WI38 (cell line): ENCODE results near the gene EPHA1.

Source experiments
- H3K4me3 ChIP-seq: 2 replicates; pipeline ENCODE4 v1.5.1; 2011; ENCODE audit warnings: low read depth, mild to moderate bottlenecking, control low read depth, low read length
- CTCF ChIP-seq: IDR thresholded peaks from 2 replicates; pipeline ENCODE4 v1.5.1; 2012; ENCODE audit warnings: low read depth, mild to moderate bottlenecking, control low read depth, low read length

EPHA1 gene

GRCh38 chr7:143443153-143443552 lies 34.5 kb upstream of the EPHA1 start, which contains the start of gene TAS2R60:
Gene TAS2R60, plus strand, starts transcription at chr7:143443453. Its CDS starts 0 bp downstream, at chr7:143443453.
- no peak for TF ChIP-seq CTCF
- H3K4me3 ChIP-seq: no peak within 1 kb of the TSS

GRCh38 chr7:143439866-143440265 lies 31.2 kb upstream of the EPHA1 start:
- H3K4me3 ChIP-seq: no peak overlapping the region
- TF ChIP-seq CTCF: no peak

- no peak overlapping the region for H3K4me3 ChIP-seq
Observed at GRCh38 chr7:143437578-143437977, 28.9 kb upstream of the EPHA1 start.

GRCh38 chr7:143436325-143436946 lies 27.8 kb upstream of the EPHA1 start:
- TF ChIP-seq CTCF: no peak
- no peak overlapping the region for H3K4me3 ChIP-seq

More at GRCh38 chr7:143437578-143437977, 28.9 kb upstream of the EPHA1 start:
- TF ChIP-seq CTCF: no peak

- no peak for TF ChIP-seq CTCF
- no peak overlapping the region for H3K4me3 ChIP-seq
Observed at GRCh38 chr7:143435266-143435665, 26.6 kb upstream of the EPHA1 start.

- no peak overlapping the region for H3K4me3 ChIP-seq
- TF ChIP-seq CTCF: no peak
Observed at GRCh38 chr7:143434660-143435059, 26.0 kb upstream of the EPHA1 start.

- TF ChIP-seq CTCF: no peak
- no peak overlapping the region for H3K4me3 ChIP-seq
Observed at GRCh38 chr7:143433759-143434158, 25.1 kb upstream of the EPHA1 start.
